BLaER1 (cell line): ENCODE measurements around the gene INCA1.

ENCODE experiments used
- H3K27ac ChIP-seq: shearing (Covaris generic); formaldehyde crosslinking; 2 replicates; pipeline ENCODE4 v1.8.1; 2022
- H3K27me3 ChIP-seq: shearing (Covaris generic); formaldehyde crosslinking; 2 replicates; pipeline ENCODE4 v1.8.1; 2022
- H3K36me3 ChIP-seq: shearing (Covaris generic); formaldehyde crosslinking; 2 replicates; pipeline ENCODE4 v1.8.1; 2022
- H3K4me1 ChIP-seq: shearing (Covaris generic); formaldehyde crosslinking; 2 replicates; pipeline ENCODE4 v1.8.1; 2022
- H3K4me2 ChIP-seq: shearing (Covaris generic); formaldehyde crosslinking; 2 replicates; pipeline ENCODE4 v1.8.1; 2022
- H3K4me3 ChIP-seq: shearing (Covaris generic); formaldehyde crosslinking; 2 replicates; pipeline ENCODE4 v1.8.1; 2022
- H3K9ac ChIP-seq: shearing (Covaris generic); formaldehyde crosslinking; 2 replicates; pipeline ENCODE4 v1.8.1; 2022
- H3K9me3 ChIP-seq: shearing (Covaris generic); formaldehyde crosslinking; 2 replicates; pipeline ENCODE4 v1.8.1; 2022
- H4K20me1 ChIP-seq: shearing (Covaris generic); formaldehyde crosslinking; 2 replicates; pipeline ENCODE4 v1.8.1; 2022
- Cebpa-rat ChIP-seq: shearing (Covaris generic); IDR thresholded peaks from 2 replicates; pipeline ENCODE4 v1.8.1; 2022

INCA1 gene

DNA sequence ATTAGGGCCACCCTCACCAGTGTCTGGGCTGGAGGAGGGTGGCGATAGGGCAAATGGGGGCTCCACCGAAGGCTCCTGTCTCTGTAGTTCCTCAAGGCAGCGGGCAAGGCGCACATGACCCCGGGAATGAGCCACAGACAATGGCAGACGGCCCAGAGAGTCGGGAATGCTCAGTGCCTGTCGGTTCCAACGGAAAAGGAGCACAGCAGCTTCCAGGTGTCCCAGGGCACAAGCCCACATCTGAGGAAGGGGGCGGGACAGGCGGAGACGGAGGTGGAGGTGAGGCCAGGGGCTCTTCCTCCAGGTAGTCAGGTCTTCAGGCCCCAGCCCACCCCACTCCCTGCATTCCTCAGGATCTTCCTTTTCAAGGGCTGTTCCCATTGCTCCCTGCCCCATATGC, 24.6 kb downstream of the INCA1 start:
- no peak for TF ChIP-seq Cebpa-rat
- Histone ChIP-seq H4K20me1 (no peaks in the 10 kb centered on the region), H3K9ac (no peak overlapping the region), H3K4me3 (no peak overlapping the region), H3K27ac (no peak overlapping the region), H3K36me3 (peaks cover 80% of the 10 kb centered on the region), H3K4me1 (peaks cover 28% of the 10 kb centered on the region), H3K9me3 (no peaks in the 10 kb centered on the region), H3K27me3 (no peaks in the 10 kb centered on the region), H3K4me2 (no peak overlapping the region)

DNA sequence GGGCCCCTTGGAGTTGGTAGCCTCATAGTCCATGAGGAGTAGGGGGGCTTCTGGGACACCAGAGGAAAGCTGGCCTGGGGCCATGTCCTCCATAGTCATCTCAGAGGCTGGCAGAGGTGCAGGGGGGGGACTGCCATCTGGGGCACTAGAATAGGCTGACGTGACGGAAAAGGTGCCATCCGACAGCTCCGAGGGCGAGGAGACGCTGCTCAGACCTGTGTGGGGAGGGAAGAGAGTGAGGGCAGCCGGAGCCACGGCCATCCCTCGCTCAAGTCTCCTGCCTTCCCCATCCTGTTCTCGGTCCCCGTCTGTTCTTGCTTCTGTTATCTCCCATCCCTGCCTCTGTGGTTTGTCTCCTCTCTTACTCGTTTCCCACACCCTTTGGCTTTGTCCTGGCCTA, 25.0 kb downstream of the INCA1 start:
- no peak for TF ChIP-seq Cebpa-rat

GRCh38 chr17:4971826-4972225, 25.5 kb downstream of the INCA1 start:
- Histone ChIP-seq H3K36me3 (peaks cover 71% of the 10 kb centered on the region), H3K4me1 (peaks cover 28% of the 10 kb centered on the region)

More for the DNA sequence above, 25.0 kb downstream of the INCA1 start:
- Histone ChIP-seq H3K4me1 (peaks cover 28% of the 10 kb centered on the region), H3K36me3 (peaks cover 76% of the 10 kb centered on the region), H3K27ac (no peak overlapping the region), H3K4me3 (no peak overlapping the region), H3K27me3 (no peaks in the 10 kb centered on the region), H3K4me2 (no peak overlapping the region), H3K9ac (no peak overlapping the region), H4K20me1 (no peaks in the 10 kb centered on the region), H3K9me3 (no peaks in the 10 kb centered on the region)

GRCh38 chr17:4970273-4970672, 27.0 kb downstream of the INCA1 start:
- Histone ChIP-seq H3K4me3 (no peak overlapping the region), H3K27me3 (no peaks in the 10 kb centered on the region), H3K4me2 (no peak overlapping the region), H3K4me1 (peaks cover 42% of the 10 kb centered on the region), H3K9me3 (no peaks in the 10 kb centered on the region), H4K20me1 (no peaks in the 10 kb centered on the region), H3K36me3 (peaks cover 70% of the 10 kb centered on the region), H3K9ac (peak overlapping the region; percentile 83; the same call in 1 of the 2 replicates), H3K27ac (no peak overlapping the region)
- TF ChIP-seq Cebpa-rat: no peak

More at GRCh38 chr17:4971826-4972225, 25.5 kb downstream of the INCA1 start:
- H4K20me1 ChIP-seq: no peaks in the 10 kb centered on the region
- no peaks in the 10 kb centered on the region for H3K27me3 ChIP-seq
- H3K4me2 ChIP-seq: no peak overlapping the region
- no peaks in the 10 kb centered on the region for H3K9me3 ChIP-seq
- no peak for TF ChIP-seq Cebpa-rat
- no peak overlapping the region for H3K9ac ChIP-seq
- H3K27ac ChIP-seq: no peak overlapping the region
- no peak overlapping the region for H3K4me3 ChIP-seq

GRCh38 chr17:4969551-4970173, 27.7 kb downstream of the INCA1 start:
- H3K36me3 ChIP-seq: peaks cover 69% of the 10 kb centered on the region
- peaks cover 42% of the 10 kb centered on the region for H3K4me1 ChIP-seq
- H3K9me3 ChIP-seq: no peaks in the 10 kb centered on the region
- TF ChIP-seq Cebpa-rat: no peak
- H3K27me3 ChIP-seq: no peaks in the 10 kb centered on the region
- H3K9ac ChIP-seq: peak overlapping the region; percentile 83
- peak overlapping the region; percentile 99; the same call in 1 of the 2 replicates for H3K4me2 ChIP-seq
- H3K27ac ChIP-seq: peak overlapping the region; percentile 81
- no peak overlapping the region for H3K4me3 ChIP-seq
- no peaks in the 10 kb centered on the region for H4K20me1 ChIP-seq

GRCh38 chr17:4969047-4969550, 28.2 kb downstream of the INCA1 start:
- peak overlapping the region; percentile 75 for H3K4me3 ChIP-seq
- peak overlapping the region; percentile 81 for H3K27ac ChIP-seq
- H3K9me3 ChIP-seq: no peaks in the 10 kb centered on the region
- no peak for TF ChIP-seq Cebpa-rat
- H3K27me3 ChIP-seq: no peaks in the 10 kb centered on the region
- peaks cover 64% of the 10 kb centered on the region for H3K36me3 ChIP-seq
- no peaks in the 10 kb centered on the region for H4K20me1 ChIP-seq
- peak overlapping the region; percentile 83 for H3K9ac ChIP-seq
- H3K4me1 ChIP-seq: peaks cover 36% of the 10 kb centered on the region
- H3K4me2 ChIP-seq: peak overlapping the region; percentile 99

GRCh38 chr17:4968486-4969046, 28.8 kb downstream of the INCA1 start:
- H3K4me2 ChIP-seq: peak overlapping the region; percentile 99
- H3K36me3 ChIP-seq: peaks cover 58% of the 10 kb centered on the region
- H3K4me1 ChIP-seq: peaks cover 32% of the 10 kb centered on the region
- no peaks in the 10 kb centered on the region for H3K9me3 ChIP-seq
- no peaks in the 10 kb centered on the region for H4K20me1 ChIP-seq
- H3K27me3 ChIP-seq: no peaks in the 10 kb centered on the region
- no peak for TF ChIP-seq Cebpa-rat
- H3K9ac ChIP-seq: peak overlapping the region; percentile 83
- peak overlapping the region; percentile 75 for H3K4me3 ChIP-seq
- peak overlapping the region; percentile 81 for H3K27ac ChIP-seq

GRCh38 chr17:4967539-4968485, 29.5 kb downstream of the INCA1 start, which contains the start of gene SPAG7:
TSS of gene SPAG7 (minus strand) at chr17:4967817. CDS start at chr17:4967804, 13 bp downstream.
- Histone ChIP-seq H3K9me3 (no peaks in the 10 kb centered on the region), H4K20me1 (no peaks in the 10 kb centered on the region), H3K4me1 (peaks cover 32% of the 10 kb centered on the region), H3K27me3 (no peaks in the 10 kb centered on the region), H3K4me2 (peak within 1 kb of the TSS; percentile 99), H3K9ac (peak within 1 kb of the TSS; percentile 83), H3K4me3 (peak within 1 kb of the TSS; percentile 75), H3K27ac (peak within 1 kb of the TSS; percentile 84), H3K36me3 (peaks cover 54% of the 10 kb centered on the region)
- no peak for TF ChIP-seq Cebpa-rat

GRCh38 chr17:4966844-4967538, 30.3 kb downstream of the INCA1 start:
- peak overlapping the region; percentile 84 for H3K27ac ChIP-seq
- H3K4me2 ChIP-seq: peak overlapping the region; percentile 94
- H3K36me3 ChIP-seq: peaks cover 48% of the 10 kb centered on the region
- peaks cover 32% of the 10 kb centered on the region for H3K4me1 ChIP-seq
- H3K4me3 ChIP-seq: peak overlapping the region; percentile 75
- H3K9me3 ChIP-seq: no peaks in the 10 kb centered on the region
- no peaks in the 10 kb centered on the region for H3K27me3 ChIP-seq
- TF ChIP-seq Cebpa-rat: no peak
- peak overlapping the region; percentile 83 for H3K9ac ChIP-seq
- no peaks in the 10 kb centered on the region for H4K20me1 ChIP-seq
